ENCODE data around the gene PPP3CB.
"Not testable (repeated sequence)": the region's sequence is repeated elsewhere in the genome, so short reads cannot be mapped to it uniquely, and the experiment has no call there.

The PPP3CB gene

GRCh38 chr10:73414230-73414945, 81.4 kb downstream of the PPP3CB start:
- DNase-seq (ENCODE audit: low read depth) = no peak

- DNase-seq (ENCODE audit: low read depth) = peak; percentile 25
Measured at GRCh38 chr10:73413528-73414229, 82.1 kb downstream of the PPP3CB start, which contains the start of gene ANXA7. Gene ANXA7 (minus strand): TSS chr10:73414058. CDS start chr10:73400856, 13,202 bp downstream.

- no peak for DNase-seq (ENCODE audit: low read depth)
Measured at GRCh38 chr10:73413108-73413527, 82.7 kb downstream of the PPP3CB start.

GRCh38 chr10:73410897-73411296, 84.9 kb downstream of the PPP3CB start:
- no peak for DNase-seq (ENCODE audit: low read depth)

GRCh38 chr10:73408978-73409521, 86.8 kb downstream of the PPP3CB start:
- no peak for DNase-seq (ENCODE audit: low read depth)

- DNase-seq (ENCODE audit: low read depth) = no peak
Measured at GRCh38 chr10:73408061-73408460, 87.8 kb downstream of the PPP3CB start.

GRCh38 chr10:73407495-73407894, 88.3 kb downstream of the PPP3CB start:
- DNase-seq (ENCODE audit: low read depth) = no peak

- DNase-seq (ENCODE audit: low read depth) = no peak
Measured at GRCh38 chr10:73406846-73407245, 89.0 kb downstream of the PPP3CB start.

GRCh38 chr10:73405556-73405955, 90.3 kb downstream of the PPP3CB start:
- no peak for DNase-seq (ENCODE audit: low read depth)

- DNase-seq (ENCODE audit: low read depth) = no peak
Measured at GRCh38 chr10:73404690-73405089, 91.1 kb downstream of the PPP3CB start.

- no peak for DNase-seq (ENCODE audit: low read depth)
Measured at GRCh38 chr10:73401636-73402035, 94.2 kb downstream of the PPP3CB start.

- no peak for DNase-seq (ENCODE audit: low read depth)
Measured at GRCh38 chr10:73399063-73399462, 96.8 kb downstream of the PPP3CB start.

GRCh38 chr10:73398024-73398423, 97.8 kb downstream of the PPP3CB start:
- no peak for DNase-seq (ENCODE audit: low read depth)

- DNase-seq (ENCODE audit: low read depth) = not testable (repeated sequence)
Measured at GRCh38 chr10:73394325-73394724, 101.5 kb downstream of the PPP3CB start.

GRCh38 chr10:73388228-73388627, 107.6 kb downstream of the PPP3CB start:
- no peak for DNase-seq (ENCODE audit: low read depth)

GRCh38 chr10:73386583-73386982, 109.2 kb downstream of the PPP3CB start:
- DNase-seq (ENCODE audit: low read depth) = no peak

All from GM04503 (cell line).